ENCODE data around the gene NOXO1. TPM values are rescaled to one million over a fixed set of nuclear protein-coding genes. Genes with fewer than 3 reads are reported as not detected.

NOXO1 gene
- total RNA-seq, 1 donor from 2014 or later: 0.63 TPM

DNA sequence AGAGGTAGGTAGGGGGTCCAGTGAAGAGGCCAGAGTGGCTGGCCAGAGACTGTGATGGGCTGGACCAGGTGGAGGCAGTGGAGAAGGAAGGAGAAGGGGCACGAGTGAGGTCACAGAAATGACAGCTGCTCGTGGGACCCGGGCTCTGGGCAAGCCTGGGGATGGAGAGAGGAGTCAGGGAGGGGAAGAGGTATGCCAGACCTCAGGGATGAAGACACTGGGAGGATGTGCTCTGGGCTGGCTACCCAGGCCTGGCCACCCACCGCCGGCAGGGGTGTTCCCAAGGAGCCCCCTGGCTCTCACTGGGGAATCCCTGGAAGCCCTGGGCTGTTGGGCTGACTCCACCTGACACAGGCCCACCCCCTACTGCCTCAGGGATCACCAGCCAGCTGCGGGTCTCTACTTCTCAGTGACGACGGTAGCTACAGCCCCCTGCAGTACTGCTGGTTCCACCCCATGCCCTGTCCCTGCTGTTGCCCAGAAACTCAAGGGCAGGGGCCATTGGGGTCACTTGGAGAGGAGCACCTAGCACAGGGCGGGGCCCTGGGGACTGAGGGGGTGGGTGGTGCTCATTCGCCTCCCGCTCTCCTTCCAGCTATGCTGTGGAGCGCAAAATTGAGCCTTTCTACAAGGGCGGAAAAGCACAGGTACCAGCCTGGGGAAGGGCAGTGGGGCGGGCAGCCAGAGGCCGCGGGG is 7.7 kb downstream of the NOXO1 start:
- peaks cover 18% of the 10 kb centered on the region for H3K4me1 Mint-ChIP-seq
- peaks cover 12% of the 10 kb centered on the region for H3K27me3 Mint-ChIP-seq (ENCODE audit: low read depth)
- DNase-seq (ENCODE audit: low read depth, low spot score): no peak
- H3K4me3 Mint-ChIP-seq: peak overlapping the region; percentile 97
- TF ChIP-seq, protein P1, sequence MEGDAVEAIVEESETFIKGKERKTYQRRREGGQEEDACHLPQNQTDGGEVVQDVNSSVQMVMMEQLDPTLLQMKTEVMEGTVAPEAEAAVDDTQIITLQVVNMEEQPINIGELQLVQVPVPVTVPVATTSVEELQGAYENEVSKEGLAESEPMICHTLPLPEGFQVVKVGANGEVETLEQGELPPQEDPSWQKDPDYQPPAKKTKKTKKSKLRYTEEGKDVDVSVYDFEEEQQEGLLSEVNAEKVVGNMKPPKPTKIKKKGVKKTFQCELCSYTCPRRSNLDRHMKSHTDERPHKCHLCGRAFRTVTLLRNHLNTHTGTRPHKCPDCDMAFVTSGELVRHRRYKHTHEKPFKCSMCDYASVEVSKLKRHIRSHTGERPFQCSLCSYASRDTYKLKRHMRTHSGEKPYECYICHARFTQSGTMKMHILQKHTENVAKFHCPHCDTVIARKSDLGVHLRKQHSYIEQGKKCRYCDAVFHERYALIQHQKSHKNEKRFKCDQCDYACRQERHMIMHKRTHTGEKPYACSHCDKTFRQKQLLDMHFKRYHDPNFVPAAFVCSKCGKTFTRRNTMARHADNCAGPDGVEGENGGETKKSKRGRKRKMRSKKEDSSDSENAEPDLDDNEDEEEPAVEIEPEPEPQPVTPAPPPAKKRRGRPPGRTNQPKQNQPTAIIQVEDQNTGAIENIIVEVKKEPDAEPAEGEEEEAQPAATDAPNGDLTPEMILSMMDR (conservative IDR thresholded peaks at IDR 0.05): no peak
- no peaks in the 10 kb centered on the region for H3K9me3 Mint-ChIP-seq
- no peak overlapping the region for H3K27ac Mint-ChIP-seq (ENCODE audit: unreplicated experiment)
- no peaks in the 10 kb centered on the region for H3K36me3 Mint-ChIP-seq (ENCODE audit: low read depth)

DNA sequence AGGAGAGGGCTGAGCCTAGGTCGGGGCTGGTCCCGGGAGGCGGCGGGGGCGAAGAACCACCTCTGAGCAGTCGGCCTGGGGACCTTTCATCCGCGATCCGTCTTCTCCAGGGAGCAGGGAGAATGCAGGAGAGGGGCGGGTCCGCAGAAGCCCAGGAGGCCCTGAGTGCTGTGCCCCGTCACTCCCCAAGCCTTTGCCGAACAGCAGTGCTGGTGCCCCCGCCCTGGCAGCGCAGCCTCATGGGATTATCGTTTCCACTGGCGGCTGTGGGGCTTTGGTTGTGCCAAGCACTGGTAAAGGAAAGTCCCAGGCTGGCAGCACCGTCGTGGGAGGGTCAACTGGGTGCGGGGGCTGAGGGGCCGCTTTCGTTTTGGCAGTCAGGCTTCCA is 8.8 kb downstream of the NOXO1 start:
- Mint-ChIP-seq H3K9me3 (no peaks in the 10 kb centered on the region), H3K4me1 (peaks cover 18% of the 10 kb centered on the region), H3K27me3 (ENCODE audit: low read depth) (peaks cover 6% of the 10 kb centered on the region), H3K4me3 (peak overlapping the region; percentile 97), H3K36me3 (ENCODE audit: low read depth) (no peaks in the 10 kb centered on the region), H3K27ac (ENCODE audit: unreplicated experiment) (peak overlapping the region; percentile 35)
- TF ChIP-seq, protein P1 (conservative IDR thresholded peaks at IDR 0.05): no peak
- DNase-seq (ENCODE audit: low read depth, low spot score): no peak

DNA sequence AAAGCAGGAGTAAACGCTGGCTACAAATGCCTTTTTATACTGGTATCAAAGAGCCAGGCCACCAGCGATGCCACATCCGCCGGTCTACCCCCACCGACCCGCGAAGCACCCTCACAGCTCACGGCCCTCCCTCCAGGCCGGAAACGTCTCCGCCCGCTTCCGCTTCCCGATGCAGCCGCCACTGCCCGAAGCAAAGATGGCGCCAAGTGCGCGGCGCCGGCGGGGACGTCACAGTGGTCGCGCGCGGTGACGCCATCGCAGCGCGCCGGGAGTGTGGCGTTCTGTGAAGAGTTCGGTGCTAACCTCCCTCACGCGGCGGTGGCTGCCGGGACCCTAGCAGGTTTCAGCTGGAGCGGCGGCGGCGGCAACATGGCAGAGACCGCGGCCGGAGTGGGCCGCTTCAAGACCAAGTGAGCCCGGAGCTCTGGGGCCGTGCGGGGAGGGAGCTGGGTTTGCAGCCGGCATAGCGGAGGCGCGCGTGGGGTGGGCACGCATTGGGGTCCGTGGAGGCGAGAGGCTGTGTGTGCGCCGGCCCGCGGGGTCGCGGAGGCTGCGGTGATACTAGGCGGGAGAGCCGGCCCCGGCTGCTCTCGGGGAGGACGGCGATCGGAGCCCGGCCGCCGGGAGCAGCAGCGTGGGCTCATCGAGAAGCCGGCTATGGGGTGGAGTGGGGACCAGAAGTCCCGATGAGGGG is 9.3 kb downstream of the NOXO1 start, which contains the start of gene TBL3:
TBL3 (plus strand) TSS at position 258 of the 694 bp plus-strand sequence; CDS start at position 370, 112 bp downstream.
- TF ChIP-seq, protein P1 (conservative IDR thresholded peaks at IDR 0.05): no peak
- Mint-ChIP-seq H3K27ac (ENCODE audit: unreplicated experiment) (peak within 1 kb of the TSS; percentile 97), H3K9me3 (no peaks in the 10 kb centered on the region), H3K4me3 (peak within 1 kb of the TSS; percentile 97), H3K27me3 (ENCODE audit: low read depth) (peaks cover 5% of the 10 kb centered on the region), H3K4me1 (peaks cover 18% of the 10 kb centered on the region), H3K36me3 (ENCODE audit: low read depth) (no peaks in the 10 kb centered on the region)
- DNase-seq (ENCODE audit: low read depth, low spot score): peak; percentile 89

DNA sequence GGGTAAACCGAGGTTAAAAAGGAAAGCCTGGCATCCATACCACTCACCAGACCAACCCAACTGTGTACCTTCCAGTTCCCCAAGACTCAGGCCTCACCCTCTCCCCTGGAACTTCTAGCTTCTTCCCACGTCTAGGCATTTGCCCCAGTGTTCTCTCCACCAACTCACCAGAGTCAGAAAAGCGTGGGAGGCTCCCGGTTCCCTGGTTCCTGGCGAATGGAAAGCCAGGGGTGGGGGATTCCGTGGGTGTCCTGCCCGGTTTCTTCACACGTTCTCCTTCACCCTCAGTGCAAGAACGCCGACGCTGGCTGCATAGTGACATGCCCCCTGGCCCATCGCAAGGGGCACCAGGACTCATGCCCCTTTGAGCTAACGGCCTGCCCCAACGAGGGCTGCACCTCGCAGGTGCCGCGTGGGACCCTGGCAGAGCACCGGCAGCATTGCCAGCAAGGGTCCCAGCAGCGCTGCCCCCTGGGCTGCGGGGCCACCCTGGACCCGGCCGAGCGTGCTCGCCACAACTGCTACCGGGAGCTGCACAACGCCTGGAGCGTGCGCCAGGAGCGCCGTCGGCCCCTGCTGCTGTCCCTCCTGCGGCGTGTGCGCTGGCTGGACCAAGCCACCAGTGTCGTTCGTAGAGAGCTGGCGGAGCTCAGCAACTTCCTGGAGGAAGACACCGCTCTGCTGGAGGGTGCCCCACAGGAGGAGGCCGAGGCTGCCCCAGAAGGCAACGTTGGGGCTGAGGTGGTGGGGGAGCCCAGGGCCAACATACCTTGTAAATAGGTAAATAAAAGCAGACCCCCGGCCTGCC is 12.9 kb downstream of the NOXO1 start:
- Mint-ChIP-seq H3K4me1 (peaks cover 32% of the 10 kb centered on the region), H3K9me3 (no peaks in the 10 kb centered on the region), H3K36me3 (ENCODE audit: low read depth) (peaks cover 13% of the 10 kb centered on the region), H3K27ac (ENCODE audit: unreplicated experiment) (no peak overlapping the region), H3K4me3 (peak overlapping the region; percentile 79), H3K27me3 (ENCODE audit: low read depth) (peaks cover 10% of the 10 kb centered on the region)
- no peak for DNase-seq (ENCODE audit: low read depth, low spot score)
- TF ChIP-seq, protein P1 (conservative IDR thresholded peaks at IDR 0.05): no peak

DNA sequence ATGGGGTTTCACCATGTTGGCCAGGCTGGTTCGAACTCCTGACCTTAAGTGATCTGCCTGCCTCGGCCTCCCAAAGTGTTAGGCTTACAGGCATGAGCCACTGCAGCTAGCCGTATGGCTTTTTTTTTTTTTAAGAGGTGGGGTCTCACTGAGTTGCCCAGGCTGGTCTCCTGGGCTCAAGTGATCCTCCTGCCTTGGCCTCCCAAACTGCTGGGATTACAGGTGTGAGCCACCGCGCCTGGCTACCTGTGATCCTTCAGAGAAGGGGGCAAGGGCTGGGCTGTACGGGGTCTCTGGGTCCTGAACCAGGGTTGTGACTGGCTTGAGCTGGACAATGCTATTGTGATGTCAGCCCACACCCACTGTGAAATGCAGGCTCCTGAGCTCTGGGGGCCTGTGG is 14.8 kb downstream of the NOXO1 start, which contains the start of gene RNF151:
RNF151 (plus strand) TSS at position 397 of the 400 bp plus-strand sequence. CDS start 26 bp downstream, outside the sequence.
- DNase-seq (ENCODE audit: low read depth, low spot score): no peak
- H3K27ac Mint-ChIP-seq (ENCODE audit: unreplicated experiment): no peak within 1 kb of the TSS
- H3K27me3 Mint-ChIP-seq (ENCODE audit: low read depth): peaks cover 5% of the 10 kb centered on the region
- peak within 1 kb of the TSS; percentile 92 for H3K4me3 Mint-ChIP-seq
- TF ChIP-seq, protein P1 (conservative IDR thresholded peaks at IDR 0.05): no peak
- peaks cover 24% of the 10 kb centered on the region for H3K36me3 Mint-ChIP-seq (ENCODE audit: low read depth)
- peaks cover 34% of the 10 kb centered on the region for H3K4me1 Mint-ChIP-seq
- H3K9me3 Mint-ChIP-seq: no peaks in the 10 kb centered on the region

All from neural crest cell (in vitro differentiated cells).